Measurements from ENCODE around the gene COX10. TPM values are rescaled to one million over a fixed set of nuclear protein-coding genes. Genes with fewer than 3 reads are reported as not detected.

Gene COX10
- total RNA-seq, 4 donors from 2014 or later: 12.6 to 22.8 (median 15.6) TPM

- Histone ChIP-seq H3K27ac (no peak overlapping the region), H3K9me3 (no peaks in the 10 kb centered on the region), H3K27me3 (no peaks in the 10 kb centered on the region), H3K36me3 (peaks cover 0 to 34% (median 0%) of the 10 kb centered on the region in 3 donors), H3K4me1 (peaks cover 0 to 12% (median 0%) of the 10 kb centered on the region in 4 donors), H3K4me3 (no peak overlapping the region)
- WGBS, 2 donors: 40 to 69% methylated on average over 3 of the region's 3 CpGs
- TF ChIP-seq, protein P1, sequence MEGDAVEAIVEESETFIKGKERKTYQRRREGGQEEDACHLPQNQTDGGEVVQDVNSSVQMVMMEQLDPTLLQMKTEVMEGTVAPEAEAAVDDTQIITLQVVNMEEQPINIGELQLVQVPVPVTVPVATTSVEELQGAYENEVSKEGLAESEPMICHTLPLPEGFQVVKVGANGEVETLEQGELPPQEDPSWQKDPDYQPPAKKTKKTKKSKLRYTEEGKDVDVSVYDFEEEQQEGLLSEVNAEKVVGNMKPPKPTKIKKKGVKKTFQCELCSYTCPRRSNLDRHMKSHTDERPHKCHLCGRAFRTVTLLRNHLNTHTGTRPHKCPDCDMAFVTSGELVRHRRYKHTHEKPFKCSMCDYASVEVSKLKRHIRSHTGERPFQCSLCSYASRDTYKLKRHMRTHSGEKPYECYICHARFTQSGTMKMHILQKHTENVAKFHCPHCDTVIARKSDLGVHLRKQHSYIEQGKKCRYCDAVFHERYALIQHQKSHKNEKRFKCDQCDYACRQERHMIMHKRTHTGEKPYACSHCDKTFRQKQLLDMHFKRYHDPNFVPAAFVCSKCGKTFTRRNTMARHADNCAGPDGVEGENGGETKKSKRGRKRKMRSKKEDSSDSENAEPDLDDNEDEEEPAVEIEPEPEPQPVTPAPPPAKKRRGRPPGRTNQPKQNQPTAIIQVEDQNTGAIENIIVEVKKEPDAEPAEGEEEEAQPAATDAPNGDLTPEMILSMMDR (IDR thresholded peaks at IDR 0.05): peak in 1 of 5 experiments; percentile 10
- no peak for TF ChIP-seq EP300 (IDR thresholded peaks at IDR 0.05)
- no peak for DNase-seq (ENCODE audit: low spot score in 2 of 2)
These were observed 134.1 kb downstream of the COX10 start for GRCh38 chr17:14203388-14203787.

DNA sequence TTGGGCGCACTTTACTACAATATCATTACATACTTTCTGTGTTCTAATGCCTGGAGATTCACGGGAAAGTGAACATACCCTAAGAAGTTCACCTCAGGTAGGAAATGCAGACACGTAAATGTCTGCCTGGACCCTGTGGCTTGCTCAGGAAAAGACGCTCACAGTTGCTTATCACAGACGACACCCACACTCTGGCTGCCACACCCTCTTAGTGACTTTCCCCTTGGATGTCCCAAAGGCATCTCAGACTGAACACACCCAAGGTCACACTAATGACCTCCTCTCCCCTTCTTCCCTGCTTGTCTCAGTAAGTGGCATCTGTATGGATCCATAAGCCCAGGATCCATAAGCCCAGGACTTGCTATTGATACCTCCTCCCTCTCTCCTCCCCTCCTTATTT is 134.8 kb downstream of the COX10 start:
- TF ChIP-seq, protein P1 (IDR thresholded peaks at IDR 0.05): no peak
- TF ChIP-seq POLR2A (IDR thresholded peaks at IDR 0.05) (no peak), EP300 (IDR thresholded peaks at IDR 0.05) (no peak)
- Histone ChIP-seq H3K9me3 (no peaks in the 10 kb centered on the region), H3K27ac (no peak overlapping the region), H3K4me1 (peaks cover 0 to 12% (median 0%) of the 10 kb centered on the region in 4 donors), H3K36me3 (peaks cover 0 to 41% (median 0%) of the 10 kb centered on the region in 3 donors), H3K4me3 (no peak overlapping the region), H3K27me3 (no peaks in the 10 kb centered on the region)
- DNase-seq (ENCODE audit: low spot score in 2 of 2): no peak
- WGBS, 2 donors: 79 to 94% methylated on average over 5 of the region's 5 CpGs

- TF ChIP-seq POLR2A (IDR thresholded peaks at IDR 0.05) (no peak), EP300 (IDR thresholded peaks at IDR 0.05) (no peak)
- TF ChIP-seq, protein P1 (IDR thresholded peaks at IDR 0.05): no peak
- peaks cover 0 to 44% (median 0%) of the 10 kb centered on the region in 3 donors for H3K36me3 ChIP-seq
- WGBS, 2 donors: 88 to 90% methylated on average over 2 of the region's 2 CpGs
- no peak overlapping the region for H3K4me3 ChIP-seq
- H3K27ac ChIP-seq: no peak overlapping the region
- peaks cover 0 to 12% (median 0%) of the 10 kb centered on the region in 4 donors for H3K4me1 ChIP-seq
- no peaks in the 10 kb centered on the region for H3K27me3 ChIP-seq
- DNase-seq (ENCODE audit: low spot score in 2 of 2): no peak
- H3K9me3 ChIP-seq: no peaks in the 10 kb centered on the region
These were observed 135.2 kb downstream of the COX10 start for GRCh38 chr17:14204546-14204945.

GRCh38 chr17:14205380-14205779 is 136.1 kb downstream of the COX10 start:
- H3K27ac ChIP-seq: no peak overlapping the region
- WGBS, 2 donors: 93 to 98% methylated on average over 10 of the region's 10 CpGs
- H3K9me3 ChIP-seq: no peaks in the 10 kb centered on the region
- H3K27me3 ChIP-seq: no peaks in the 10 kb centered on the region
- H3K36me3 ChIP-seq: peaks cover 0 to 50% (median 0%) of the 10 kb centered on the region in 3 donors
- no peak for DNase-seq (ENCODE audit: low spot score in 2 of 2)
- H3K4me1 ChIP-seq: peaks cover 0 to 12% (median 0%) of the 10 kb centered on the region in 4 donors
- H3K4me3 ChIP-seq: no peak overlapping the region
- TF ChIP-seq, protein P1 (IDR thresholded peaks at IDR 0.05): no peak
- TF ChIP-seq POLR2A (IDR thresholded peaks at IDR 0.05) (no peak), EP300 (IDR thresholded peaks at IDR 0.05) (no peak)

DNA sequence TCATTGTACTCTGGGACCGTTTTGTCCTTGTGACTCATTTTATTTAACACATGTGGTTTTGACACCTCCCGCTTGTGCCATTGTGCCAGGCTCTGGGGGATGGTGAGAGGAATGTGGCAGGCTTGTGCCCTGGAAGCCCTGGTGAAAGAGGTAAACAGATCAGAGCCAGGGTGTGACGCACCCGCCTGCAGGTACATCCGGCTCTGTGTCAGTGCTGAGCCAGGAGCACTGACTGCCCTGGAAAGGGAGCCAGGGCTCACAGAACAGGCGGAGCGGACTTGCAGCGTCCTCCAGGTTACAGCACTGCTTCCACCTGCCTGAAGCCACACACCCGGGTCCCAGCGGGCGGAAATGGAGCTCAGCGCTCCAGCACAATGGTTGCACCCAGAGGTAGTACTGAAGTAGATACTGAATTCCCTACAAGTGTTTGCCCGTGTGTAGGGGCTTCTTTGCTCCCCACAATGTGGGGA is 136.7 kb downstream of the COX10 start:
- no peak for DNase-seq (ENCODE audit: low spot score in 2 of 2)
- peaks cover 0 to 8% (median 0%) of the 10 kb centered on the region in 4 donors for H3K4me1 ChIP-seq
- TF ChIP-seq POLR2A (IDR thresholded peaks at IDR 0.05) (no peak), EP300 (IDR thresholded peaks at IDR 0.05) (no peak)
- TF ChIP-seq, protein P1 (IDR thresholded peaks at IDR 0.05): no peak
- H3K36me3 ChIP-seq: peaks cover 0 to 56% (median 0%) of the 10 kb centered on the region in 3 donors
- no peaks in the 10 kb centered on the region for H3K9me3 ChIP-seq
- no peaks in the 10 kb centered on the region for H3K27me3 ChIP-seq
- WGBS, 2 donors: 75 to 81% methylated on average over 12 of the region's 13 CpGs
- no peak overlapping the region for H3K4me3 ChIP-seq
- no peak overlapping the region for H3K27ac ChIP-seq

All from tibial nerve (tissue), 4 donors.